Activated CD8-positive, alpha-beta memory T cell treated with anti-CD3 and anti-CD28 coated beads, Interleukin-2, amount 50 U/mL, for 4 hours (primary cell): ENCODE data around the gene DPF3.
"Not testable (repeated sequence)": the region's sequence is repeated elsewhere in the genome, so short reads cannot be mapped to it uniquely, and the experiment has no call there.

Experiments used
- DNase-seq: peaks from one replicate; pipeline ENCODE4 v3.0.0-alpha.2; 2020

Gene DPF3

GRCh38 chr14:72758993-72759392 is 134.9 kb downstream of the DPF3 start:
- no peak for DNase-seq

- DNase-seq, result no peak
These were observed 135.5 kb downstream of the DPF3 start for GRCh38 chr14:72758420-72758819.

- DNase-seq, result no peak
These were observed 136.9 kb downstream of the DPF3 start for GRCh38 chr14:72756967-72757366.

GRCh38 chr14:72755766-72756165 is 138.1 kb downstream of the DPF3 start:
- DNase-seq, result no peak

- DNase-seq, result no peak
These were observed 139.0 kb downstream of the DPF3 start for GRCh38 chr14:72754949-72755348.

GRCh38 chr14:72753879-72754400 is 140.0 kb downstream of the DPF3 start:
- DNase-seq, result no peak

- no peak for DNase-seq
These were observed 140.7 kb downstream of the DPF3 start for GRCh38 chr14:72753044-72753710.

- no peak for DNase-seq
These were observed 141.9 kb downstream of the DPF3 start for GRCh38 chr14:72752034-72752412.

- no peak for DNase-seq
These were observed 142.4 kb downstream of the DPF3 start for GRCh38 chr14:72751276-72752033.

GRCh38 chr14:72748921-72749320 is 145.0 kb downstream of the DPF3 start:
- not testable (repeated sequence) for DNase-seq

- no peak for DNase-seq
These were observed 146.2 kb downstream of the DPF3 start for GRCh38 chr14:72747652-72748051.

GRCh38 chr14:72745991-72746980 is 147.6 kb downstream of the DPF3 start:
- DNase-seq, result no peak

- no peak for DNase-seq
These were observed 148.4 kb downstream of the DPF3 start for GRCh38 chr14:72745546-72745945.

GRCh38 chr14:72744416-72745120 is 149.3 kb downstream of the DPF3 start:
- DNase-seq, result no peak

GRCh38 chr14:72743626-72744025 is 150.3 kb downstream of the DPF3 start:
- DNase-seq, result no peak

GRCh38 chr14:72742838-72743195 is 151.1 kb downstream of the DPF3 start:
- no peak for DNase-seq

GRCh38 chr14:72742118-72742837 is 151.6 kb downstream of the DPF3 start:
- no peak for DNase-seq

- DNase-seq, result no peak
These were observed 152.1 kb downstream of the DPF3 start for GRCh38 chr14:72741826-72742117.

- no peak for DNase-seq
These were observed 152.7 kb downstream of the DPF3 start for GRCh38 chr14:72740966-72741825.

GRCh38 chr14:72740504-72740961 is 153.4 kb downstream of the DPF3 start:
- DNase-seq, result no peak
